ENCODE results near the gene EFHB. TPM values are rescaled to one million over a fixed set of nuclear protein-coding genes. Genes with fewer than 3 reads are reported as not detected.
A peak's percentile ranks its signal among the peaks of the same experiment; 100 is the strongest.

EFHB gene
- total RNA-seq, 1 donor from 2014 or later, result 5.6 TPM

- intact Hi-C loops (cut with DNase I), result no loop called here
- Histone ChIP-seq H3K9me3 (no peaks in the 10 kb centered on the region), H3K4me3 (peak overlapping the region; percentile 95), H3K27me3 (ENCODE audit: low read depth) (no peaks in the 10 kb centered on the region), H3K36me3 (peaks cover 24% of the 10 kb centered on the region), H3K27ac (peak overlapping the region; percentile 98), H3K4me1 (peaks cover 58% of the 10 kb centered on the region)
- TF ChIP-seq CTCF (IDR thresholded peaks at IDR 0.05), result no peak
- ATAC-seq, result no peak
- DNase-seq, result no peak
These were observed 14.2 kb upstream of the EFHB start for GRCh38 chr3:19948226-19948591.

- intact Hi-C loops (cut with DNase I), result no loop called here
- H3K9me3 ChIP-seq, result no peaks in the 10 kb centered on the region
- H3K27ac ChIP-seq, result peak overlapping the region; percentile 98
- no peaks in the 10 kb centered on the region for H3K27me3 ChIP-seq (ENCODE audit: low read depth)
- peak; percentile 59 for DNase-seq
- peak overlapping the region; percentile 95 for H3K4me3 ChIP-seq
- peaks cover 54% of the 10 kb centered on the region for H3K4me1 ChIP-seq
- peak; percentile 58 to 67 for ATAC-seq
- TF ChIP-seq CTCF (IDR thresholded peaks at IDR 0.05), result no peak
- H3K36me3 ChIP-seq, result peaks cover 18% of the 10 kb centered on the region
These were observed 13.7 kb upstream of the EFHB start for GRCh38 chr3:19947549-19948225.

- ATAC-seq (peak; percentile 97 to 98), DNase-seq (peak; percentile 99)
- Histone ChIP-seq H3K27ac (peak within 1 kb of the TSS; percentile 98), H3K27me3 (ENCODE audit: low read depth) (no peaks in the 10 kb centered on the region), H3K4me3 (peak within 1 kb of the TSS; percentile 95), H3K36me3 (peaks cover 12% of the 10 kb centered on the region), H3K9me3 (no peaks in the 10 kb centered on the region), H3K4me1 (peaks cover 47% of the 10 kb centered on the region)
- no peak for TF ChIP-seq CTCF (IDR thresholded peaks at IDR 0.05)
- intact Hi-C loops (cut with DNase I), result no loop called here
These were observed 13.0 kb upstream of the EFHB start, which contains the start of gene RAB5A for GRCh38 chr3:19946832-19947548. TSS of gene RAB5A (plus strand) at chr3:19947097. CDS start at chr3:19950899, 3,802 bp downstream.

GRCh38 chr3:19945969-19946831 is 12.2 kb upstream of the EFHB start:
- TF ChIP-seq CTCF (IDR thresholded peaks at IDR 0.05), result no peak
- intact Hi-C loops (cut with DNase I), result no loop called here
- DNase-seq, result no peak

GRCh38 chr3:19945534-19945933 is 11.5 kb upstream of the EFHB start:
- Histone ChIP-seq H3K4me3 (no peak overlapping the region), H3K36me3 (no peaks in the 10 kb centered on the region), H3K4me1 (peaks cover 32% of the 10 kb centered on the region), H3K27me3 (ENCODE audit: low read depth) (no peaks in the 10 kb centered on the region), H3K27ac (no peak overlapping the region), H3K9me3 (no peaks in the 10 kb centered on the region)
- ATAC-seq (no peak), DNase-seq (no peak)
- intact Hi-C loops (cut with DNase I), result no loop called here
- TF ChIP-seq CTCF (IDR thresholded peaks at IDR 0.05), result no peak

More at GRCh38 chr3:19945969-19946831, 12.2 kb upstream of the EFHB start:
- Histone ChIP-seq H3K4me3 (peak overlapping the region; percentile 95), H3K4me1 (peaks cover 39% of the 10 kb centered on the region), H3K9me3 (no peaks in the 10 kb centered on the region), H3K27me3 (ENCODE audit: low read depth) (no peaks in the 10 kb centered on the region), H3K27ac (peak overlapping the region; percentile 98), H3K36me3 (peaks cover 4% of the 10 kb centered on the region)
- peak; percentile 2 to 15 for ATAC-seq

Measured in lower lobe of right lung (tissue), 2 donors.